ENCODE measurements around the gene INMT. TPM values are rescaled to one million over a fixed set of nuclear protein-coding genes. Genes with fewer than 3 reads are reported as not detected.

The INMT gene
- total RNA-seq, 3 donors from 2014 or later: 1.6 to 7.5 (median 7.2) TPM

- Histone ChIP-seq H3K9me3 (no peaks in the 10 kb centered on the region), H3K4me1 (ENCODE audit: low read depth) (peaks cover 11% of the 10 kb centered on the region), H3K4me3 (no peak overlapping the region), H3K36me3 (ENCODE audit: low read depth) (no peaks in the 10 kb centered on the region)
- no peak for TF ChIP-seq CTCF (IDR thresholded peaks at IDR 0.05)
- DNase-seq (no peak), ATAC-seq (no peak)
- intact Hi-C loops (cut with DNase I, micrococcal nuclease): loop anchor here (5.0 to 10.0 kb wide), 3 partner anchors 177 to 325 kb away; no protein-coding TSS in a partner anchor
Observed at GRCh38 chr7:30799976-30800661, 48.2 kb downstream of the INMT start.

GRCh38 chr7:30800785-30801252, 48.9 kb downstream of the INMT start:
- Histone ChIP-seq H3K4me3 (no peak overlapping the region), H3K36me3 (ENCODE audit: low read depth) (no peaks in the 10 kb centered on the region), H3K4me1 (ENCODE audit: low read depth) (peaks cover 11% of the 10 kb centered on the region), H3K9me3 (no peaks in the 10 kb centered on the region)
- peak; percentile 71 for ATAC-seq
- TF ChIP-seq CTCF (IDR thresholded peaks at IDR 0.05): peak; percentile 27
- peak in 1 of 3 donors; percentile 73 for DNase-seq
- intact Hi-C loops (cut with DNase I, micrococcal nuclease): loop anchor here (5.0 to 10.0 kb wide), 3 partner anchors 176 to 324 kb away; no protein-coding TSS in a partner anchor

GRCh38 chr7:30802812-30803211, 50.9 kb downstream of the INMT start:
- TF ChIP-seq CTCF (IDR thresholded peaks at IDR 0.05): no peak
- ATAC-seq (no peak), DNase-seq (no peak)
- H3K4me3 ChIP-seq: no peak overlapping the region
- intact Hi-C loops (cut with DNase I, micrococcal nuclease): loop anchor here (5.0 to 10.0 kb wide), 3 partner anchors 174 to 322 kb away; no protein-coding TSS in a partner anchor
- H3K4me1 ChIP-seq (ENCODE audit: low read depth): no peaks in the 10 kb centered on the region
- H3K9me3 ChIP-seq: no peaks in the 10 kb centered on the region
- no peaks in the 10 kb centered on the region for H3K36me3 ChIP-seq (ENCODE audit: low read depth)

- ATAC-seq (no peak), DNase-seq (no peak)
- TF ChIP-seq CTCF (IDR thresholded peaks at IDR 0.05): no peak
- Histone ChIP-seq H3K4me1 (ENCODE audit: low read depth) (no peaks in the 10 kb centered on the region), H3K9me3 (no peaks in the 10 kb centered on the region), H3K36me3 (ENCODE audit: low read depth) (no peaks in the 10 kb centered on the region), H3K4me3 (no peak overlapping the region)
- intact Hi-C loops (cut with DNase I, micrococcal nuclease): loop anchor here (5.0 to 10.0 kb wide), 3 partner anchors 173 to 321 kb away; no protein-coding TSS in a partner anchor
Observed at GRCh38 chr7:30804078-30804661, 52.2 kb downstream of the INMT start.

- intact Hi-C loops (cut with DNase I, micrococcal nuclease): loop anchor here in 1 of 2 donors (10.0 kb wide), 1 partner anchor 320 kb away; no protein-coding TSS in a partner anchor
- Histone ChIP-seq H3K4me3 (no peak overlapping the region), H3K4me1 (ENCODE audit: low read depth) (no peaks in the 10 kb centered on the region), H3K9me3 (no peaks in the 10 kb centered on the region), H3K36me3 (ENCODE audit: low read depth) (no peaks in the 10 kb centered on the region)
- no peak for ATAC-seq
- DNase-seq: no peak
- TF ChIP-seq CTCF (IDR thresholded peaks at IDR 0.05): no peak
Observed at GRCh38 chr7:30805081-30805691, 53.3 kb downstream of the INMT start.
